ENCODE measurements around the gene ELL3.
"Not testable (repeated sequence)": the region's sequence is repeated elsewhere in the genome, so short reads cannot be mapped to it uniquely, and the experiment has no call there.

Gene ELL3

GRCh38 chr15:43789409-43789808 is 12.6 kb upstream of the ELL3 start:
- DNase-seq, result no peak

- DNase-seq, result no peak
Measured at GRCh38 chr15:43779016-43779415, 2.2 kb upstream of the ELL3 start.

GRCh38 chr15:43777267-43777914 is 625 bp upstream of the ELL3 start:
- peak; percentile 82 to 86 for DNase-seq

GRCh38 chr15:43776101-43776717 is 557 bp downstream of the ELL3 start:
- DNase-seq, result peak in 1 of 2 experiments; percentile 20

- peak; percentile 59 to 77 for DNase-seq
Measured at GRCh38 chr15:43775411-43775965, 1.3 kb downstream of the ELL3 start.

GRCh38 chr15:43774062-43774461 is 2.7 kb downstream of the ELL3 start:
- DNase-seq, result no peak

GRCh38 chr15:43772624-43773023 is 4.1 kb downstream of the ELL3 start:
- DNase-seq, result no peak

- DNase-seq, result no peak
Measured at GRCh38 chr15:43771816-43772215, 5.0 kb downstream of the ELL3 start.

GRCh38 chr15:43769584-43770228 is 7.1 kb downstream of the ELL3 start:
- peak; percentile 19 to 53 for DNase-seq

GRCh38 chr15:43763819-43764446 is 12.8 kb downstream of the ELL3 start:
- DNase-seq, result no peak

- no peak for DNase-seq
Measured at GRCh38 chr15:43762824-43763223, 13.9 kb downstream of the ELL3 start.

- DNase-seq, result no peak
Measured at GRCh38 chr15:43751885-43752284, 24.9 kb downstream of the ELL3 start.

GRCh38 chr15:43749690-43750345 is 26.9 kb downstream of the ELL3 start:
- DNase-seq, result no peak

GRCh38 chr15:43748376-43748775 is 28.4 kb downstream of the ELL3 start:
- no peak for DNase-seq

- not testable (repeated sequence) for DNase-seq
Measured at GRCh38 chr15:43746903-43747309, 29.9 kb downstream of the ELL3 start.

GRCh38 chr15:43746245-43746902 is 30.4 kb downstream of the ELL3 start, which contains the start of gene PDIA3:
PDIA3 (plus strand) TSS chr15:43746438; CDS start chr15:43746540, 102 bp downstream.
- DNase-seq, result peak; percentile 74 to 84

GRCh38 chr15:43735416-43735815 is 41.4 kb downstream of the ELL3 start:
- no peak for DNase-seq

GRCh38 chr15:43728053-43728725 is 48.6 kb downstream of the ELL3 start:
- not testable (repeated sequence) for DNase-seq

- DNase-seq, result not testable (repeated sequence)
Measured at GRCh38 chr15:43726306-43726705, 50.5 kb downstream of the ELL3 start.

GRCh38 chr15:43723151-43723550 is 53.6 kb downstream of the ELL3 start:
- DNase-seq, result no peak
